ENCODE results near the gene CCNYL1.

DNA sequence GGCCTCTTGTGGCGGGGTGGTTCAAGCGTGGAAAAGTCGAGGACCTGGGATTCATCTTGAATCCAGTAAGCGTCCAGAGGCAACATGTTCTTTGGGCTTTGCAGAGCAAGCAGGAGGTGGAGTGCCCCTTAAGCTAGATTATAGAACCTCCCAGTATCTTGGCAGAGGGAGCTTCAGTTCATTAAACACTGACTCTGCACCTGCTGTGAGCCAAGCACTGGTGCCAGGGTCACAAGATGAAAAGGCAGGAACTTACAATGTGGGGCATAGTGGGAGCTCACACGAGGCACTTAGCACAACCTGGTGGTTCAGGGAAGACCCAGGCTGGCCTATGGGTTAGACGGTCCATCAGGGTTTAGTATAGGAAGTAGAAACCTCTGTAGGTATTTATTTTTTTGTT is 65.7 kb downstream of the CCNYL1 start:
- TF ChIP-seq OSR1 (CRISPR knock-in tag; IDR thresholded peaks at IDR 0.05) (no peak), GLIS3 (CRISPR knock-in tag; IDR thresholded peaks at IDR 0.05) (no peak)
- TF ChIP-seq, protein P1, sequence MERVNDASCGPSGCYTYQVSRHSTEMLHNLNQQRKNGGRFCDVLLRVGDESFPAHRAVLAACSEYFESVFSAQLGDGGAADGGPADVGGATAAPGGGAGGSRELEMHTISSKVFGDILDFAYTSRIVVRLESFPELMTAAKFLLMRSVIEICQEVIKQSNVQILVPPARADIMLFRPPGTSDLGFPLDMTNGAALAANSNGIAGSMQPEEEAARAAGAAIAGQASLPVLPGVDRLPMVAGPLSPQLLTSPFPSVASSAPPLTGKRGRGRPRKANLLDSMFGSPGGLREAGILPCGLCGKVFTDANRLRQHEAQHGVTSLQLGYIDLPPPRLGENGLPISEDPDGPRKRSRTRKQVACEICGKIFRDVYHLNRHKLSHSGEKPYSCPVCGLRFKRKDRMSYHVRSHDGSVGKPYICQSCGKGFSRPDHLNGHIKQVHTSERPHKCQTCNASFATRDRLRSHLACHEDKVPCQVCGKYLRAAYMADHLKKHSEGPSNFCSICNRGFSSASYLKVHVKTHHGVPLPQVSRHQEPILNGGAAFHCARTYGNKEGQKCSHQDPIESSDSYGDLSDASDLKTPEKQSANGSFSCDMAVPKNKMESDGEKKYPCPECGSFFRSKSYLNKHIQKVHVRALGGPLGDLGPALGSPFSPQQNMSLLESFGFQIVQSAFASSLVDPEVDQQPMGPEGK (CRISPR knock-in tag; IDR thresholded peaks at IDR 0.05; ENCODE audit: borderline replicate concordance): no peak
